ENCODE measurements around the gene YWHAB.

DNA sequence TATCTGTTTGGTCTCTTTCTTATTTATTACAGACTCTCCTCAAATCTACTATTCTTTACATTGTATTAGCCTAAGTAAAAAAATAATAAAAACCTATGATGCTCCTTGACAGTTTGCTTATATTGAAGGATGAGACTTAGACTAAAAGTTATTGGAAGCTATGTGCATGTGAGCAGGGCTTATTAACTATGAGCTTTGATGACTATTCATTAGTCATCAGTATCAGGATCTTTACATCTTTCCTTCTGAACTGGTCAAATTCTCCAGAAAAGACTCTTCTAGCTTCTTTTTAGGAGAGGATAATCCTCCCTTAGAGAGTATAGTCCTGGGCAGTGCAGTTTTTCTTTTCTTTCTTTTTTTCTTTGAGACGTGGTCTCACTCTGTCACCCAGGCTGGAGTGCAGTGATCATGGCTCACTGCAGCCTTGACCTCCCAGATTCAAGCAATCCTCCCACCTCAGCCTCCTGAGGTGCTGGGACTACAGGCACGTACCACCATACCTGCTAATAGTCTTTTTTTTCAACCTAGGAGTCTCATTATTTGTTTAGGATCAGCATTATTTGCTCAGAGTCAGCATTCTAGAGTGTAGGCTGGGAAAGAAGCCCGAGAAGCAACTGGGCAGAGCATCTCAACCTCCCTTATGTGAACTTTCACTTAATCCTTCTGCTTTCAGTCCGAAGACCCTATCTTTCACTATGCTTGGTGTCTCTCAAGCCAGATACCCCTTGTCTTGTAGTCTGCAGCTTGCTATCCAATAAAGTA is 37.1 kb upstream of the YWHAB start:
- TF ChIP-seq CTCF (conservative IDR thresholded peaks at IDR 0.05 in 1 of 2, IDR thresholded peaks at IDR 0.05 in 1 of 2; ENCODE audit: low read depth in 1 of 2, low read length in 2 of 2), result no peak
- no peak for TF ChIP-seq EZH2 (IDR thresholded peaks at IDR 0.05; ENCODE audit: low read length, missing control alignments)

Measured in fibroblast of lung (primary cell).